ENCODE measurements around the gene KLKB1.
"Not testable (repeated sequence)": the region's sequence is repeated elsewhere in the genome, so short reads cannot be mapped to it uniquely, and the experiment has no call there.

KLKB1 gene

DNA sequence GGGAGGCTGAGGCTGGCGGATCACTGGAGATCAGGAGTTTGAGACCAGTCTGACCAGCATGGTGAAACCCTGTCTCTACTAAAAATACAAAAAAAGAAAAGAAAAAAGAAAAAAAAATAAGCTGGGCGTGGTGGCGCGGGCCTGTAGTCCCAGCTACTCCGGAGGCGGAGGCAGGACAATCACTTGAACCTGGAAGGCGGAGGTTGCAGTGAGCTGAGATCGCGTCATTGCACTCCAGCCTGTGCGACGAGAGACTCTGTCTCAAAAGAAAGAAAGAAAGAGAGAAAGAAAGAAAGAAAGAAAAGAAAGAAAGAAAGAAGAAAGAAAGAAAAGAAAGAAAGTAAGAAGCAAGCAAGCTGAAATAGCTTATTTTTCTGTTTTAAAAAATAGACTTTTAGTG, 37.9 kb downstream of the KLKB1 start:
- DNase-seq (ENCODE audit: low spot score): not testable (repeated sequence)

DNA sequence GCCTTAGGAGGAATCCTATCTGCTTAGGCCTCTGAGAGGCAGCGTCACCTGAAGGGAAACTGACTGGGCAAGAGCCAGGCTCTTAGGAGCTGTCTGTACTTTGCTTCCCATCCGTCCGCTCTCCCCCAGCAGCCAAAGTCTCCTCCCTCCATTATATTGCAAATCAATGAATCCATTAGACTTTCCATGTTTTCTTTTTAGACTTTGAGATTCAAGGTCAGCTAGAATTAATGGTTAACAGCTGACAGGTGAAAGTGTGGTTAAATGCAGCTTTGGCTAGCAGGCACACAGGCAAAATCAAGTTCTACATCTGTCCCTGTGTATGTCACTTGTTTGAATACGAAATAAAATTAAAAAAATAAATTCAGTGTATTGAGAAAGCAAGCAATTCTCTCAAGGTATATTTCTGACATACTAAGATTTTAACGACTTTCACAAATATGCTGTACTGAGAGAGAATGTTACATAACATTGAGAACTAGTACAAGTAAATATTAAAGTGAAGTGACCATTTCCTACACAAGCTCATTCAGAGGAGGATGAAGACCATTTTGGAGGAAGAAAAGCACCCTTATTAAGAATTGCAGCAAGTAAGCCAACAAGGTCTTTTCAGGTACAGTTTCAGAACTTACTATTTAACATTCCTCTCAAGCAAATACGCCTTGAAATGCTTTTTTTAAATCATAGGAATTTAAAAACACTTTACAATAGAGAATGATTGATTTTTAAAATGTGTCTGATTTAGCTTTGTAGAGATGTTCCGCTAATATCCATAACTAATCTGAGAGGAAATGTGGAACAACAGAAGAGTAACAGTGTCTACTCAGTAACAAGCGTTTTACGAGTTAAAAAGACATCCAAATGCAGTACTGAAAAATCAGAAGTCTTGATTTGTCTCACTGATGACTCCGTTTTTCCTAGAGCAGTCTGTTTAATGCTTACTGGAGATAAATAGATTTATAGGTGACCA, 38.7 kb downstream of the KLKB1 start, which contains the start of gene F11:
Gene F11, plus strand, starts transcription at position 507 of the 970 bp plus-strand sequence. CDS start 948 bp downstream, outside the sequence.
- peak; percentile 35 for DNase-seq (ENCODE audit: low spot score)

DNA sequence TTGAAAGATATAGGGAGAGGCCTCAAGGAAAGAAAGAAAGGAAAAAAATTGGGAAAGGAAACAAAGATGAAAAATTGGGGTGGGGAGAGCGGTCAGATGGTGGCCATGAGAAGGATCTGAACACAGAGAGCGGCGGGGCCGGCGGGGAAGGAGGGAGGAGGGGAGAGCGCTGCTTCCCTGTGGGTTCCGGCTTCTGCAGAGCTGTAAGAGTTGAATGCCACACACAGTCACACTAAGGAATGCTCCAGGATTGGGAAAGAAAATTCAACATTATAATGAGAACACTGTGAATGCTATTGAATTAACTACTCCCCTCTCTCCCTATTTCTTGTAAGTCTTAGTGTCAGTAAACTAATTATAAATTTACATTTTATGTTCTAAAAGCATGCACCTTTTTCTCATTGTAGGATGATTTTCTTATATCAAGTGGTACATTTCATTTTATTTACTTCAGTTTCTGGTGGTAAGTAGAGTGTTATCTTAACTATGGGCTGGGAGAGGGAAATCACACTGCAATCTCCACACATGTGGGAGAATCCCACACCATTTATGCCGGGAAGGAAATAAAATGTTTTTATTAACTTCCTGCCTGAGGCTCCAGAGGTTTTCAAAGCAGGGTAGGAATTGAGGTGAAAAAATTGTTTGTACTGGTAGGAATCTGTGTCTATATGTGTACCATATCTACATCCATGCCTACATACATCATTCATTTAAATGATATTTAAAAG, 39.6 kb downstream of the KLKB1 start:
- DNase-seq (ENCODE audit: low spot score): peak; percentile 56

DNA sequence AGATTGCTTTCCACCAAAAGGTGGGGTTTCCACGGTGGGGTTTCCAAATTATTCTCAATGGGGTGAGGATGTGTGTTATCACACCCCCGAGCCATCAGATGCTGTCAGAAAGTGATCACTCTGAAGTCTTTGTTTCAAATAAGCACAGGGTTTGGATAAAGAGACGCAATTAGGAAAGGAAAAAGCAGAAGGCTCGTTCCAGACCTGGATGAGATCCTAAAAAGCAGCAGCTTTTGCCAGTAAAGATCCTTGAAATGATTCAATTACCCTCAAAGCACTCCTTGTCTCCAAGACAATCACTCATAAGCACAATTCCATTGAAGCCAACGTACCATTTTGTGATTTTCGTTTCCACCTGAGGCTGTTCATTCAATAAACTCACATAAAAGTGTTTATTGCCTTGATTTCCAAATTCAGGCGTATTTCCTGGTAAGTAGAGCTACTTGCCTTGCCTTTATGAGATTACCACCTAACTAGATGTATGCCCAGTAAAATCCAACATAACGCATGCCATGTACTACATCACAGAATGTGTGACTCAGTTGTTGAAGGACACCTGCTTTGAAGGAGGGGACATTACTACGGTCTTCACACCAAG, 43.9 kb downstream of the KLKB1 start:
- no peak for DNase-seq (ENCODE audit: low spot score)

DNA sequence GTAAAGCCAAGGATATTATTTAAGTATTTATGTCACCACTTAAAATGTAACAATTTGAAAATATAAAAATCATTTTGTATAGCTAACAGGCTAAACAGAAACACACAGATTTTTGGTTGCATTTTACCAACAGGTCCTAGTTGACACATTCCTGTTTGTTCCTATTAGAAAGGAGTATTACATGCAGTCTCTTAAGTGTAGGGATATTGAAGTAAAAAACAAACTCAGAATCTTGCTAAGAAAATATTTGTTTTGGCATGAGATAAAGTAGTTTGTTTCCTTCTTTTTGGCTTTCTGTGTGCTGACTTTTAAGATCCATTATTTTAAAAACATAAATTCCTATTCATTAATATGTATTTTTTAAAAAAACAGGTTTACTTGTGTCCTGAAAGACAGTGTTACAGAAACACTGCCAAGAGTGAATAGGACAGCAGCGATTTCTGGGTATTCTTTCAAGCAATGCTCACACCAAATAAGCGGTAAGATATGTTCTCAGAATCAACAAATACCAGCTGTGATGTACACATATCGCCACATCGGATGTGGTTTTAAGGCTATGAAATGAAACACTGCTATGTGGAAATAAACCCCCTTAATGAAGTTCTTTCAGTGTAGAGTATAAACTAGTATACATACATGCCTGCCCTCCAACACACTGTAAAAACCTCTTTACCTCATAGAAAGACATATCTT, 45.5 kb downstream of the KLKB1 start:
- no peak for DNase-seq (ENCODE audit: low spot score)

DNA sequence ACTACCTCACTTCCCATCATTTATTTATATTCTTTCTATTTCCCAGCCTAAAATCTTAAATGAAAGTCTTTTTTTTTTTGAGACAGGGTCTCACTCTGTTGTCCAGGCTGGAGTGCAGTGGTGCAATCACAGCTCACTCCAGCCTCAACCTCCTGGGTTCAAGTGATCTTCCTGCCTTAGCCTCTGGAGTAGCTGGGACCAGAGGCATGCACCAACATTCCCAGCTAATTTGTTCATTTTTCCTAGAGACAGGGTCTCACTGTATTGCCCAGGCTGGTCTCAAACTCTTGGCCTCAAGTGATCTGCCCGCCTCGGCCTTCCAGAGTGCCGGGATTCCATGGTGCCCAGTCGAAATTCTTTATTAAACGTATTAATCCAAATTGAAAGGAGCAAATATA, 46.1 kb downstream of the KLKB1 start:
- not testable (repeated sequence) for DNase-seq (ENCODE audit: low spot score)

DNA sequence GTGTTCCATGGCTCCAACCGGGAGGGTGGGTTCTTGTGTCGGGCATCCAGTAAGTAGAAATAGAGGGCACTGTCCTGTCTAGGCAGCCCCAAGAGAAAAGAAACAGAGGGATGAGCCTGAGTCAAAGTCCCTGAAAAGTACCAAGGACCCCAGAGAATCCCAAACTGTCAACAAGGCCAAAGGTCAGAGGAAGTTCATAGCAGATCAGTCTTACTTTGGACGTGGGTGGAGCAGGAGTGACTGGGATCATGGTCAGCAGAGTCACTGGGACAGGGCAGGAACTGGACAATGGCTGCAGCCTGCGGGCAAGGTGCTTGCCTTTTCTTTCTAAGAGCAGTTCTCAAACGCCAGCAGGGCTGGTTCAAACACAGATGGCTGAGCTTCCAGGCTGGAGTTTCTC, 56.0 kb downstream of the KLKB1 start:
- no peak for DNase-seq (ENCODE audit: low spot score)

DNA sequence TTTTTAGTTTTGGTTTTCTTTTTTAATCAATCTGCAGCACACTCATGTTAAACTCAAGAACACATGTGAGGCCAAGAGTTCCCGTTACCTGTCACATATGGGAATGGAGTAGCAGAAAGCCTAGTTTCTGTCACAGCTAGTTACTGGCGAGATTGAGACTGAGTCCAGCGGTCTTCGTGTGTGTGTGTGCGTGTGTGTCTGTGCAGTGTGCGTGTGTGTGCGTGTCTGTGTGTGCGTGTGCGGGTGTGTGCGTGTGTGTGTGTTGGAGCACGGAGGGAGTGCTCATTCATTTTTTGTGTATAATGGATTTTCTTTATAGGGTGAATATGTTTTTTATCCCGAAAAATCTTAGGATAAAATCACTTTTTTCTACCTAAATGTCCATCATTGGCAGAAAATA, 57.8 kb downstream of the KLKB1 start:
- DNase-seq (ENCODE audit: low spot score): no peak

DNA sequence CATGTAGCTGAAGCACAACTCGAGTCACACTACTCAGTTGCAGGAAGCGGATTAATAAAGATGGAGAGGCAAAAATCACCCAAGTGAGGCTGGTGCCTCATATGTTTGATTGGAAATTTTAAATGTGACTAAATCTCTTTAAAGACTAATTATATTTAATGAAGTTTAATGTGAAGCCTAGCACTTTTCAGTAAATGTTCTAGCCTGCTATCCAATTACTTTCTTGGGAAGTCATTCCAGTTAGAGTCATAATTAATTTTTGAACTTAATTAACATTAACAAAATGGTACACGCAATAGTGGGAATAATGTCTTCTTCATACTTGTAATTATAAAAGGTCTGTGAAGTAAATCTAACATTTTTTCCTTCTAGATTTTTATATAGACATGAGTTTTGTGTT, 59.3 kb downstream of the KLKB1 start:
- no peak for DNase-seq (ENCODE audit: low spot score)

DNA sequence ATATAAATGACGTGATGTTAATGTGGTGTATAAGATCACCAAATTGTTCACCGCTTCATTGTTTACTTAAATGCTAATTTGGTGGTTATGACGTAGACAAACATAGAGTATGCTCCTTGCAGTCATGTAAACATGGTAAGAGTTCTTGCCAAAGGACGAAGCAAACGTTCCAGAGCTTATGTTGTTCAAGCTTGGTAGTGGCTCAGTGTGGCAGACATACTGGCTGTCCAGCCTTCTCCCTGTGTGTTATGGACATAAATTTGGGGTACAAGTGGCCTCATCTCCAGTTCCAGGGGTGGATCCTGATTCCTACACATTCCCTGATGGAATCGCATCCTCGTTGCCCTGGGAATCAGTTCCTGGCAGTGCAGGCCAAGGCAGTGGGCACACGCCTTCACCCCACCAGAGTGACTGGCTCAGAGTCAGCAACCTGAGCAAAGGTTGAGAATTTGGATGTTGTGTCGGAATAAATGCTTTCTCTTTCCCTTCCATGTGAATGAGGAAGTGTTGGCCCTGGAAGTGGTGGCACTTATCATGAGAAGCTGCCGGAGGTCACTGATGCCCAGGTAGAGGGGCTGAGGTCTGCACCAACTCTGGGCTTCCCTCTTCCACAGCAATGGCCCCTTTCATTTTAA, 64.1 kb downstream of the KLKB1 start:
- no peak for DNase-seq (ENCODE audit: low spot score)

DNA sequence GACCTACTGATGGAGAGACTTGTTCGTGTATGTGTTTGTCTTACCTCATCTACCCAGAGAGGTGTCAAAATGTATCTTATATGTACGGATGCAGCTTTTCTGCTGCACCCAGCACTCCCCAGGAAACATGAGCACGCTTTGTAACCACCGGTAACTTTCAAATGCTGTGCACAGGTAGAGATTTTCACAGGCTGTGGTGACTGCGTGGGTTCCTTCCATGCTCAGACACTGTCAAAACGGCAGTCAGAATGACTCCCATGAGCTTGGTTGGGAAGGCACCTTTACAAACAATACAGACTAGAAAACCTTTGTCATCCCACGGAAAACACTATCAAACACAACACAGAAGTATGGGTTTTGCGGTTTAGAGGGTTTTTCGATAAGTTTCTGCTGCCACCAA, 66.9 kb downstream of the KLKB1 start:
- DNase-seq (ENCODE audit: low spot score): no peak

DNA sequence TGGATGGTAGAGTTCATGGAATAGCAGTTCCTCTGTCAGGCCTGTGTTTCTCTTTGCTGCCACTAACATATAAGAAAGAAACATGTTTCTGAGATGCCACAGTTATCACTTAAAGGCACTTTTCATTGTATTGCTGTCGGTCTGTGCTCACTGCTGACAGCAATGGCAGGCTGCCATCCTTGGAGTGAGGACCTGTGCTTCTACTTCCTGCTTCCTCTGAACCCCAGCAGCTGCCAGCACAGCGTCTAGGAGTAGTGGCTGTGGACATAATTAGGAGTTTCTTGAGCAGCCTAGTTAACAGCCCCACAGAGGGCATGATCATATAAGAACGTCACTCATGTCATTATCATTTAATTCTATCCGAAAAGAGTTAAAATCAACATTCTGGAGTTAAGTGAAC, 69.2 kb downstream of the KLKB1 start:
- no peak for DNase-seq (ENCODE audit: low spot score)

DNA sequence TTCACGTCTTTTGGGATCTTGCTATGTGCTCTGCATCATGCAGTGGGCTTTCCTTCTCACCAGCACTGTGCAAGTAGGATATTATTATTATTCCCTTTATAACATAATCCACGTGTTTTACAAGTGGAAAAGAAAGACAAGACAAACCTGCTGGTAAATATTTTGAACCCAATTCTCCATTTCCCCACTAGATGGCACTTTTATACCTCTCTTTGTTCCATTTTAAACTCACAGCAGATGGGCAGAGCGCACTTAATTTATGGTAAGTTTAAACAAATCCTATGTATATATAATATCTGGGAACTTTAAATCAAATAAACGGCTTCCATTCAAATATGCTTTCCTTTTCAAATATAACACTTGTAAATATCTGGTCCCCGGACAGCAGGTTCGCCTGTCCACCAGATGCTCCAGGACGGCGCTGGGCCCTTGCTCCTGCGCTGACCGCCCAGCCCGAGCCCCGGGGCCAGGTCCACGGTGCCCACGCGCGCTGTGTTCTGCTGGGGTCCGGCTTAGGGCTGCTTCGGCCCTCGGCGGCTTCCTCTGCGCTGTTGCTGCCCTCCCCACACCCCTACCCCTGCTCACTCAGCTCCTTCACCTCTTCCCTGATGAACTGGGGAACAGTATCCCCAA, 69.8 kb downstream of the KLKB1 start:
- DNase-seq (ENCODE audit: low spot score): peak; percentile 58

DNA sequence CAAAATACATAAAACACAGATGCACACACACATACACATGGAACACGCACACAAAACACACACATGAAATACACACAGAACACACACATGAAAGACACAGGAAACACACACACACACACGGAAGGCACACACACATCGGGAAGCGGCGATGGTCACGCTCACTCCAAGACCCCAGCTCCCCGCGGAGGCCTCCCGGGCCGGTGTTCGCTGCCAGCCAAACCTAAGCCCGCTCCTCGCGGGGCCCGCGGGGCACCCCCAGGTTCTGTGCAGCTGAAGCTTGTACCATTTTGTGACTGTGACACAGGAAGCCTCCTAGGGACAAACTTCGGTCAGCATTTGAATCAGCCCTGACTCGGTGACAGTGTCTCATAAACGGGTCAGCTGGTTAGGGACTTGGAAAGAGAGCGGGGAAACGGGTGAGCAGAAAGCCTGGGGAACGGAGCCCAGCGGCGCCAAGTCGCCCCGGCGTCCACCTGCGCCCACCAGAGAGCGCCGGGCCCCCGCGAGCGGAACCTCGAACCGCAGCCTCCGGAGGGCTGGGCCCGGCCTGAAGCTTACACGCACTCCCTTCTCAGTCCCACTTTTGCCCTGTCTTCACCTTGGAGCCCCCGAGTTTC, 70.8 kb downstream of the KLKB1 start:
- DNase-seq (ENCODE audit: low spot score): peak; percentile 75

DNA sequence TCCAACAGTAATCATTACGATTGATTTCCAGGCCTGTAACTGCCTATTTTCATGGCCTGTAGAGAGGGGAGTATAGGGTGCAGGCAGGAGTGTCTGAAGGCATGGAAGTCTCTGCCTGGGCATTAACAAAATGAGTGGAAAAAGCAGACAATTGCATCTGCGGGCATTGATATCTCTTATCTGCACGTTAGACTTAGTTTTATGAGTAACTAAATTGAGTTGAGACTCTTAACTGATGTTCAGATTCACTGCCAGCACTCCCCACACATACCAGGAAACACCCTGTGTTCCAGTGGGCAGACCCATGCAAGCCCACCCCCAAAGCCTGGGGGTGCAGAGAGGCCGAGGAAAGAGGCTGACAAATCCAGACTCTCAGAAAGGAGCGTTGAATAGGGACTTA, 72.0 kb downstream of the KLKB1 start:
- no peak for DNase-seq (ENCODE audit: low spot score)

DNA sequence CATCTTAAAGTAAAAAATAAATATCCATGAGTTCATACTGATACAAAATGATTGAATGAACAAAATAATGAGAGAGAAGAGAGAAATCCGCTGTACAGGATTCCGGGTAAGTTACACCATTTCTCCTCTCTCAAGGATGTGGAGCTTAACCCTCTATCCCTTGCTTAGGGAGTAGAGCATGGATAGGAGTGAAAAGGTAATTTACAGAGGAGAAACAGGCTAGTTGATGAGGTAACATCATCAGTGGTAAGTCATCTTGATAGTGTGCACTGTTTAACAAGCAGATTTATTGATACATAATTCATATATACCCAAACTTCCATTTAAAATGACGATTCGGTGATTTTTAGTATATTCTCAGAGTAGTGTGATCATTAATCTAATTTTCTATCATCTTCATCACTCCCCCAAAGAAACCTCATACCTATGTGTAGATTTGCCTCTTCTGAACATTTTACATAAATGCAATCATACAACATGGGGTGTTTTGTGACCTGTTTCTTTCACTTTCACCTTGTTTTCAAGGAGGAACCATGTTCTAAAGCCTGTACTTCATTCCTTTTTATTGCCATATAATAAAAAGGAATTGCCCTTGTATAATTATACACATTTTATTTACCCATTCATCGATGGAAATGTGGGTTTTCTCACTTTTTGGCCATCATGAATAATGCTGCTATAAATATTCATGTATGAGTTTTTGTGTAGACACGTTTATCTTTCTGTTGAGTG, 73.5 kb downstream of the KLKB1 start:
- DNase-seq (ENCODE audit: low spot score): no peak

DNA sequence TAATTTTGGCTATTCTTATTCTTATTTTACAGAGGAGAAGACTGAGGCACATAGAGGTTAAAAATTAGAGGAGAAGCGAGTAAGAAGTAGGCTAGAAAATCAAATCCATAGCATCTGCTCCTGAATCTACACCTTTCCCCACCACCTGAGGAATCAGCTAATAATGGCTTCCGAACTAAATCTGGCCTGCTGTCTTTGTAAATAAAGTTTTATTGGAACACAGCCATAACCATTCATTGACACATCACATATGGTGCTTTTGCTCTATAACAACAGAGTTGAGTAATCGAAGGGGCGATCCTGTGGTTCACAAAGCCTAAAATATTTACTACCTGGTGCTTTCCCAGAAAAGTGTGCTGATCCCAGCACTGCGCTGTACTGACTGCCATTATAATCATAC, 76.9 kb downstream of the KLKB1 start:
- DNase-seq (ENCODE audit: low spot score): no peak

DNA sequence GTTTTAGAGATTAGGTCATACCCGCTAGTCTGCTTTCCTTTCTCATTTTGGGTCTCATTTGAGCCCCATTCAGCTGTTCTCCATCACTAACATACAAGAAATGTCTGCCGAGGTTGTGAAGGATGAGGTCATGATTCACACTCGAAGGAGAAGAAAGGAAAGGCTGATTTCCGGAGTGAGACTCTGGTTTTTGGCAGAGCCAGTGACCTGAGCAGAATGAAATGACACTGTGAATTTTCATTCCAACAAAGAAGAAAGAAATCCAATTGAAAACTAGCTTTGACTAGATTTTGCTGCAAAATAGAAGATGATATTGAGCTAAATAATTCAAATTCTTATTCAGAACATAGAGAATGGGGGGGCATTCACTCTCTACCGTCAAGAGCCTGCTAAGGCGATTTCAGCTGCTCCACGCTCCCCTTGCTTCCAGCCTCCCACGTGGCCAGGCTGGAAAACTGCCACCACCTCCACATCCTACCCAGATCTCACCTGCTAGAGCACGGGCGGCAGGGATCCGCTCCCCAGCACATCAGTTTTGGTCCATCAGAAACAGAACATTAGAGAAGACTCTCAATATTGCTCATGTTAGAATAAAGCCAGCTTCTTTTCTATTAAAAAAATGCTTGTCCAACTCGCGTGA, 77.7 kb downstream of the KLKB1 start:
- DNase-seq (ENCODE audit: low spot score): no peak

DNA sequence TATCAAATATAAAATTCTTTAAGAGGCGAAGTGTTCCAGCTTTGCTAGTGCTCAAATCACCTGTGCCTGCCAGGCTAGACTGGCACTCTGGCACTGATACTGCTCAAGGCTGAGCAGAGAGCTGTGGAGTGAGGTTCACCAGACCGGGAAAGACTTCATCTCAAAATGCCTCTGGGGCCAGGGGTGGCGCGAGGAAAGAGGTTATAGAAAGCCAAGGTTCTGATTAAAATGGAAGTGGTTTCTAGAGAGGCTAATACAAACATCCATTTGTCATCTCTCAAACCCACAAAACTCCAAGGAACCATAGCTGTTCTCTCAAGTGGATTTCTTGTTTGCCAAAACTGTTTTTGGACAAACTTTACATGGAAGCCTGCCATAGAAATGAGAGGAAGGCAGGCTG, 80.2 kb downstream of the KLKB1 start:
- DNase-seq (ENCODE audit: low spot score): no peak

Data from iPS-NIHi11 (cell line).